HL-60/S4 (cell line): Measurements from ENCODE around the gene RTP5.
"Not testable (repeated sequence)": the region's sequence is repeated elsewhere in the genome, so short reads cannot be mapped to it uniquely, and the experiment has no call there.

ENCODE experiments used
- in situ Hi-C: fragments of 300-500 bp; cut with MboI; formaldehyde crosslinking; loops from 2 replicates; pipeline ENCODE4 v1.14.3; 2022; ENCODE audit warnings: low sequenced_read_pairs

Gene RTP5

GRCh38 chr2:241869087-241869961 is at the start of gene RTP5:
Gene RTP5 (plus strand): TSS chr2:241869729. CDS start chr2:241869757, 28 bp downstream.
- in situ Hi-C loops, result no loop called here

- in situ Hi-C loops, result not testable (repeated sequence)
Measured at GRCh38 chr2:241819947-241820624, 49.4 kb upstream of the RTP5 start.

- in situ Hi-C loops, result no loop called here
Measured at GRCh38 chr2:241820625-241821384, 48.7 kb upstream of the RTP5 start.

- in situ Hi-C loops, result no loop called here
Measured at GRCh38 chr2:241821460-241822263, 47.9 kb upstream of the RTP5 start.

- in situ Hi-C loops, result no loop called here
Measured at GRCh38 chr2:241822264-241822623, 47.3 kb upstream of the RTP5 start.

GRCh38 chr2:241823531-241824437 is 45.7 kb upstream of the RTP5 start:
- in situ Hi-C loops, result not testable (repeated sequence)

GRCh38 chr2:241827394-241827793 is 42.1 kb upstream of the RTP5 start:
- in situ Hi-C loops, result no loop called here

- in situ Hi-C loops, result no loop called here
Measured at GRCh38 chr2:241833101-241833663, 36.3 kb upstream of the RTP5 start.

- in situ Hi-C loops, result not testable (repeated sequence)
Measured at GRCh38 chr2:241833756-241834526, 35.6 kb upstream of the RTP5 start.

- in situ Hi-C loops, result no loop called here
Measured at GRCh38 chr2:241834527-241835210, 34.9 kb upstream of the RTP5 start.

- in situ Hi-C loops, result no loop called here
Measured at GRCh38 chr2:241835611-241836010, 33.9 kb upstream of the RTP5 start.

GRCh38 chr2:241836292-241836691 is 33.2 kb upstream of the RTP5 start:
- in situ Hi-C loops, result no loop called here

- in situ Hi-C loops, result no loop called here
Measured at GRCh38 chr2:241837197-241837965, 32.1 kb upstream of the RTP5 start.

GRCh38 chr2:241841181-241842066 is 28.1 kb upstream of the RTP5 start:
- in situ Hi-C loops, result no loop called here

GRCh38 chr2:241842067-241842415 is 27.5 kb upstream of the RTP5 start:
- in situ Hi-C loops, result no loop called here

- in situ Hi-C loops, result no loop called here
Measured at GRCh38 chr2:241842620-241843211, 26.8 kb upstream of the RTP5 start.
